DOHH2 (cell line): Measurements from ENCODE around the gene SSH2.

Experiments
- CTCF ChIP-seq: fragments of 200-600 bp; sonication (generic); IDR thresholded peaks from one replicate; pipeline ENCODE4 v1.5.1; 2014; ENCODE audit warnings: antibody characterized with exemption, mild to moderate bottlenecking, low read depth, low read length; ENCODE audit not compliant: poor library complexity, severe bottlenecking
- EZH2phosphoT487 ChIP-seq: fragments of 200-600 bp; sonication (generic); IDR thresholded peaks from 2 replicates; pipeline ENCODE4 v1.6.1; 2017; ENCODE audit warnings: borderline replicate concordance, mild to moderate bottlenecking, antibody characterized with exemption, low read length, moderate library complexity, mixed read lengths

GRCh38 chr17:29847118-29847517 is 82.9 kb downstream of the SSH2 start:
- no peak for TF ChIP-seq CTCF
- TF ChIP-seq EZH2phosphoT487, result no peak
